Measurements from ENCODE around the gene SRSF4. TPM values are rescaled to one million over a fixed set of nuclear protein-coding genes. Genes with fewer than 3 reads are reported as not detected.

The SRSF4 gene
- total and polyA plus RNA-seq, 2 of the 8 experiments (the other 6 are each of a cell fraction or from before 2014, with no cell fraction given), result 34.9 to 86.5 TPM

DNA sequence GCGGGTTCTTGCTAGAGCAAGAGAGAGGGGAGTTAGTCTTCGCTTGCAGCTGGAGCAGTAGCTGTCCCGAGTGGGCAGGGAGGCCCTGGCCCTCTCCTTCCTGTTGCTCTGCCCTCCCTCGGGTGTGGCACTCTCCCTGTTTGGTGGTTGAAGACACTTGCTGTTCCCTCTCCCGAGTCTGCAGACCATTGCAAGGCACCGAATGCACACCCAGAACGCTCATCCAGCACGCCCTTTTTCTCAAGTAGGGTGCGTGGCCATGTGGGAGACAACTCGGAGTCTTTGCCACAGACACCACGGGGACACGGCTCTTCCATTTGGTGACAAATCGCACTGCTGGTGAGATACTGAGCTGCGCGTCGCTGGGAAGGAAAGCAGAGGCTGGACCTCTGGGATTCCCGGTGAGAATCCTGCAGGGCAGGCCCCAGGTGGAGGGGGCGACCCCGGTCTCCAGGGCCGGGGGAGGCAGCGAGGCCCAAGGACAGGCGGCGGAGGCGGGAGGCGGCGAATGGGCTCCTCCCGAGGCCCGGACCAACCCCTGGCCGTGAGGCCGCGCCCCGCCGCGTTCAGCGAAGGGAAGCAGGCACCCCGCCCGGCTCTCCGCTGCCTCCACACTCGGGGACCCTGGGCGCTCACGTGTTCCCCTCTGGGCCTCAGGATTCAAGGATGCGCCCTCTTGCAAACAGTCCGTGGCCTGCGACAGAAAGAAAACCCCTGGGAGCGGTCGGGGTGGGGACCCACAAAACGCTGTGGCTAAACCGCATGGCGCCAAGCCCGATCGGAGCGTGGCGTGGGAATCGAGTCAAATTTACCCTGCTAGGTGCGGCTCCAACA, 47.6 kb downstream of the SRSF4 start:
- H3K27ac ChIP-seq (ENCODE audit: low read depth, low read length), result no peak overlapping the region
- DNase-seq (ENCODE audit: low read depth in 1 of 2, low spot score in 2 of 2) (peak in 1 of 2 experiments; percentile 57), FAIRE-seq (no peak)
- H3K79me1 ChIP-seq (ENCODE audit: low read depth, low read length), result no peaks in the 10 kb centered on the region
- no peak overlapping the region for H2BK120ac ChIP-seq (replicated peaks; ENCODE audit: low read depth, low read length)
- WGBS, 2 experiments (ENCODE audit: extremely low coverage in 1 of 2, insufficient coverage in 1 of 2, insufficient read length in 1 of 2, insufficient replicate concordance in 2 of 2, low coverage in 1 of 2, low lambda C conversion rate in 2 of 2, missing lambda C conversion rate in 1 of 2), result 84% methylated on average over 35 of the region's 55 CpGs; no CpG with 5 or more reads in 1 of the 2 experiments
- no peaks in the 10 kb centered on the region for H3K79me2 ChIP-seq (ENCODE audit: control insufficient read depth in 1 of 2, insufficient read depth in 2 of 2, low read length in 2 of 2)
- H4K20me1 ChIP-seq (replicated peaks in 1 of 2; ENCODE audit: control insufficient read depth in 1 of 2, insufficient read depth in 2 of 2, low read length in 2 of 2), result no peaks in the 10 kb centered on the region
- peak overlapping the region; percentile 38 for H4K8ac ChIP-seq (ENCODE audit: extremely low read depth, insufficient read depth, low read length)
- POLR2A ChIA-PET (ENCODE audit: partially characterized antibody), result interaction anchor here (1.3 to 2.7 kb wide), 4 partner anchors 9 to 33 kb away, joined by 4 to 19 read pairs (median 7); no protein-coding TSS in a partner anchor
- no peak overlapping the region for H3K4me3 ChIP-seq (ENCODE audit: extremely low read depth in 1 of 4, insufficient read depth in 2 of 4, low read depth in 3 of 4, low read length in 4 of 4)
- peak overlapping the region; percentile 71; the same call in 1 of the 2 replicates for H3K18ac ChIP-seq (ENCODE audit: extremely low read depth, low read length)
- H2BK12ac ChIP-seq (ENCODE audit: low read depth, low read length), result peak overlapping the region; percentile 99; the same call in 1 of the 2 replicates
- peak overlapping the region; percentile 89 for H2BK15ac ChIP-seq (ENCODE audit: low read length)
- no peaks in the 10 kb centered on the region for H3K23me2 ChIP-seq (ENCODE audit: low read depth, low read length)
- H3K4me1 ChIP-seq (replicated peaks in 1 of 4; ENCODE audit: control insufficient read depth in 3 of 4, insufficient read depth in 4 of 4, low read length in 3 of 4), result peaks cover 0 to 4% (median under 1%) of the 10 kb centered on the region in 4 experiments; a peak in 3 of 7 replicates
- peak overlapping the region; percentile 43; the same call in 1 of the 2 replicates for H2AFZ ChIP-seq (ENCODE audit: low read length)
- no peak overlapping the region for H3K4ac ChIP-seq (replicated peaks; ENCODE audit: insufficient read length, low read depth, low read length)
- TF ChIP-seq USF2 (IDR thresholded peaks at IDR 0.05; ENCODE audit: low read length), result no peak
- TF ChIP-seq, protein P1, sequence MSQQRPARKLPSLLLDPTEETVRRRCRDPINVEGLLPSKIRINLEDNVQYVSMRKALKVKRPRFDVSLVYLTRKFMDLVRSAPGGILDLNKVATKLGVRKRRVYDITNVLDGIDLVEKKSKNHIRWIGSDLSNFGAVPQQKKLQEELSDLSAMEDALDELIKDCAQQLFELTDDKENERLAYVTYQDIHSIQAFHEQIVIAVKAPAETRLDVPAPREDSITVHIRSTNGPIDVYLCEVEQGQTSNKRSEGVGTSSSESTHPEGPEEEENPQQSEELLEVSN (IDR thresholded peaks at IDR 0.05), result peak; percentile 11; the same call in 1 of the 2 replicates
- TF ChIP-seq SP1 (IDR thresholded peaks at IDR 0.05; ENCODE audit: low read depth, low read length), result no peak
- CTCF ChIA-PET (ENCODE audit: partially characterized antibody), result interaction anchor here (1.3 to 3.5 kb wide), 3 partner anchors 9 to 17 kb away, joined by 3 to 13 read pairs (median 3); no protein-coding TSS in a partner anchor
- H2BK20ac ChIP-seq (ENCODE audit: low read length), result peak overlapping the region; percentile 88
- H2AK5ac ChIP-seq (ENCODE audit: low read depth, low read length), result 0 out of 2 replicates have a peak overlapping the region, but pooled peaks have one; percentile 70
- peak overlapping the region; percentile 74 for H4K91ac ChIP-seq (replicated peaks; ENCODE audit: insufficient read length, low read length)
- H3K9ac ChIP-seq (replicated peaks in 1 of 4; ENCODE audit: extremely low read depth in 1 of 4, low read depth in 3 of 4, low read length in 3 of 4), result no peak overlapping the region; a peak in 1 of 7 replicates
- H3K23ac ChIP-seq (ENCODE audit: insufficient read length), result no peak overlapping the region
- no peaks in the 10 kb centered on the region for H3K9me3 ChIP-seq (ENCODE audit: insufficient read depth in 2 of 2, low read depth in 1 of 2, low read length in 1 of 2)
- H3K14ac ChIP-seq (ENCODE audit: insufficient read length), result no peak overlapping the region
- no peak overlapping the region for H3K56ac ChIP-seq (replicated peaks; ENCODE audit: insufficient read length, low read depth, low read length)
- H3K36me3 ChIP-seq (ENCODE audit: control insufficient read depth in 2 of 4, insufficient read depth in 4 of 4, low read length in 3 of 4), result no peaks in the 10 kb centered on the region
- H3K4me2 ChIP-seq (ENCODE audit: insufficient read depth in 1 of 2, low read depth in 2 of 2, low read length in 2 of 2), result no peak overlapping the region
- H2BK5ac ChIP-seq (ENCODE audit: low read depth, low read length), result peak overlapping the region; percentile 77
- no peaks in the 10 kb centered on the region for H3K27me3 ChIP-seq (replicated peaks in 1 of 4; ENCODE audit: control insufficient read depth in 3 of 4, extremely low read depth in 1 of 4, insufficient read depth in 3 of 4, low read length in 3 of 4)
- H4K5ac ChIP-seq (ENCODE audit: insufficient read length, low read depth, low read length), result no peak overlapping the region

All from H1 (cell line).